Muscle of arm (tissue), 12 donors: ENCODE measurements around the gene MYCBP2. TPM values are rescaled to one million over a fixed set of nuclear protein-coding genes. Genes with fewer than 3 reads are reported as not detected.
"Not testable (repeated sequence)": the region's sequence is repeated elsewhere in the genome, so short reads cannot be mapped to it uniquely, and the experiment has no call there.

Experiments
- DNase-seq: peaks from one replicate; pipeline ENCODE4 v3.0.0-alpha.2; 2013
- polyA plus RNA-seq, 12 donors: library from polyadenylated mRNA; unstranded; fragments of 120-200 nt; gene quantifications; one replicate each; pipeline ENCODE4 v1.2.1, GENCODE V29; 2013; ENCODE audit not compliant: insufficient read length in 12 of 12

MYCBP2 gene
- polyA plus RNA-seq, 12 donors: 39.5 to 66.9 (median 51.0) TPM; not detected in 1

DNA sequence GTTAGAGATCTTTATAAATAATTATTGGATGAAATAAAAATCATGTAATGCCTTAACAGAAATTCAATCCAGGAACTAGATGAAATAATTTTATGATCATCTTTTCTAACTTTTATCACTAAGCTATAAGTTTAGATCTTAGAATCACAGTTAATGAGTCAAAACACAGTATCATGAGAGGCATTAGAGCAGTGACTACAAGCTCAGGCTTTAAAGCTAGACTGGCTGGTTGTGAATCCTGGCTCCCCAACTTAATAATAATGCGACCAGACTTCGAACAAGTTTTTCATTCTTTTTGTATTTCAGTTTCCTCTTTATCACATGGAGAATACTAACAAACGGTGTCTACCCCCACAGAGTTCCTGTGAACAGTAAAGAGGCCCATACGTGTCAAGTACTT is 108.6 kb downstream of the MYCBP2 start:
- DNase-seq: no peak

DNA sequence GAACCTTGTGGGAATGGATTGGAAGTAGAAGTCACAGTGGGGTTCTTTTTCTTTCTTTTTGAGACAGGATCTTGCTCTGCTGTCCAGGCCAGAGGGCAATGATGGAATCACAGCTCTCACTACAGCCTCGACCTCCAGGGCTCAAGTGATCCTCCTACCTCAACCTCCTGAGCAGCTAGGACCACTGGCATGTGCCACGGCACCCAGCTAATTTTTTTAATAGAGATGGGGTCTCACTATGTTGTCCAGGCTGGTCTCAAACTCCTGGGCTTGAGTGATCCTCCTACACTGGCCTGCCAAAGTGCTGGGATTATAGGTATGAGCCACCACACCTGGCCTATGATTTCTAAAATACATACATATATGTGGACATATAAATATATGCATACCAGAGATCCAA is 111.4 kb downstream of the MYCBP2 start:
- no peak for DNase-seq

DNA sequence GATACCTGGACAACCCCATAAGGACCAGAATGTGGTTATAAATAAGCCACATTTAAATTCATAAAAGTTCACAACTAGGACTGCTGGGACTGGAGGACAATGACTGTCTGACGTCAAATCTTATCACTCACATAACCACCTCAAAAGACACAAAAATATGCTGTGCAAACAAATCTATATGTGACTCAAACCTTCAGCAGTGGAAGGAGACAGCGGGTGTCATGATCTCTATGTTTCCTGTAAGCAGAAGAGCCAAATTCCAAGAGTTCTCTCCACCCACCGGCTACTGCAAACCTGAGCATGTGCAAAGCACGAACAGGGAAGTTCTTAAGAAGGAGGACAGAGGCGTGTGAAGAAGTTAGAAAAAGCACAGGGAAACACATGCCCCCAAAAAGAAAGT is 113.2 kb downstream of the MYCBP2 start:
- no peak for DNase-seq

DNA sequence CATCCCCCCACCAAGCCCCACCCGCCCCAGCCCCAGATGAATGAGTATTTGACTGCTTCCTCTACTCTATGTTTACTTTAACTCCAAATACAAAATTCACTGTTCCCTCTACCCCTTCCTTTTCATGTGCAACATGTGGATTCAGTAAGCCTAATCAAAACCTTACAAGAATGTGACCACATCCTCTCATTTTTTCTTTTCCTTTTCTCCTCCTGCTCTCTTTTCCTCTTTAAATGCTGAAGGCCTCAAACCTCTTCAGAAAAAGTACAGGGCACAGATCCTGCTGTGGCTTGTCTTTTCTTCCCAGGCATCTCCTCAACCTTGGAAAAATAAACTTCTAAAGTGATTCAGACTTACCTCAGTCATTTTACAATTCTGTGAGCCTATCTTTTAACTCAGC is 119.0 kb downstream of the MYCBP2 start:
- DNase-seq: no peak

DNA sequence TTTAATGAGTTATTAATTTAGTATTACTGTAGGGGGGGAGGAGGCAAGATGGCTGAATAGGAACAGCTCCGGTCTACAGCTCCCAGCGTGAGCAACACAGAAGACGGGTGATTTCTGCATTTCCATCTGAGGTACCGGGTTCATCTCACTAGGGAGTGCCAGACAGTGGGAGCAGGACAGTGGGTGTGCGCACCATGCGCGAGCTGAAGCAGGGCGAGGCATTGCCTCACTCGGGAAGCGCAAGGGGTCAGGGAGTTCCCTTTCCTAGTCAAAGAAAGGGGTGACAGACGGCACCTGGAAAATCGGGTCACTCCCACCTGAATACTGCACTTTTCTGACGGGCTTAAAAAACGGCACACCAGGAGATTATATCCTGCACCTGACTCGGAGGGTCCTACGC is 127.9 kb downstream of the MYCBP2 start:
- DNase-seq: not testable (repeated sequence)

DNA sequence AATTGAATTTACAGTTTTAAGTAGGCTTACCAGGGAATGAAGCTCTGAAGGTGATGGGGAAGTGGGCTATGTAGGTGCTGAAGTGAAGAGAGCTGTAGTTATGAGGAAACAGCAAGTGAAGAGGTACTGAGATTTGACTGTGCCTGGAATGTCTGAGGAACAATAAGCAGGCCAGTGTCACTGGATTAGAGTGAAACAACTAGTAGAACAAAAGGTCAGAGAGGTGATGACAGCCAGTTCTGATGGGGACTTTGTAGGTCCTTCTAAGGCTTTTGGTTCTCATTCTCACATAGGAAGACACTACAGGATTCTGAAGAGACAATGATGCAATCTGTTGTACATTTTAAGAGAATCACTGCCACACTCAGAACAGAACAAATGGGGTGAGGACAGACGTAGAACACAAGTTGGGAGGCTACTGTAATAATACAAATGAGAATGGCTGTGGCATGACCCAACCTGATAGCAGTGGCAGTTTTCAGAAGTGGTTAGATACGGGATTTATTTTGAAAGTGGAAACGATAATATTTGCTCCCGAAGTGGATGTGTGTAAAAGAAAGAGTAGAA is 130.8 kb downstream of the MYCBP2 start:
- no peak for DNase-seq

DNA sequence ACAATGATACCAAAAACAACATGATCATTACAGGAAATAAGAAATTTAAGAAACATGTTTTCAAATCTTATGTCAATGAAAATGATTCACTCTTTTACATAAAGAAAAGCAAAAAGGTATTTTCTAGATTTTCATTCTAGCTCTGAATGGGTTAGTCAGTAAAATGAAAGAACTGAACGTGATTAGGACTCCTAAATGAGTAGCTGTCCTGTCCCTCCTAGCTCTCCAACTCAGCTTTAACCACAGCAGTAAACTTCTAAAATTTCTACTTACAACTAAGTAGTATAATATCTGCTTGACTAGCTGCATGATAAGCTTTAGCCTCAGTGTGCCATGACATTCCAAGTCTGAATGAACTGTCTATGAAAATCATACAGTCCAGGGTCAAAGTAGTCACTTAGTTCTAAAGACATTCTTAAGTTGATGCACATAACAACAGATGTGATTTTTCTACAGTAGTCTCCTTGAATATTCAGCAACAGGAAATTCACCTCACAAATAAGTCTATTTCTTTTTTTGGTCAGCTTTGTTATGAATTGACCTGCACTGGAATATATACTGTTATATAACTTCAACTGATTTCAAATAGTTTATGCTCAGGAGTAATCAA is 136.4 kb downstream of the MYCBP2 start:
- DNase-seq: no peak

DNA sequence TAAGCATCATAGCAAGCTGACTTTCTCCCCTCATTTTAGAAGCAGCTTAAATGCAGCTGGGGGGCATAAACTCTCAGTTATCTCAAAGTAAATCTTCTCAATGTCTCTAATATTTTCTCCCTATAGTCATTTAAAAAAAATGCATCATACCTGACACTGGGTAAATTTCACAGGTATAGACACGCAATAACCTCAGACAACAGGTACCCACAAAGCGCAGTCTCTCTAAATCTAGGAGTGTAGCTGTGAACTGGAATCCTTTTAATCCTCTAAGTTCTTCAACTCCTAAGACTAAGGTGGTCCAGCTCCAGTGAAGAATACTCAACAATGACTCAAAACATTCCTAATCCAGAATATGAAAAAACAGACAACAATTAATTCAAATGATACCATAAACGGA is 141.2 kb downstream of the MYCBP2 start:
- DNase-seq: no peak

GRCh38 chr13:77184455-77184854 is 142.4 kb downstream of the MYCBP2 start:
- DNase-seq: peak; percentile 1

DNA sequence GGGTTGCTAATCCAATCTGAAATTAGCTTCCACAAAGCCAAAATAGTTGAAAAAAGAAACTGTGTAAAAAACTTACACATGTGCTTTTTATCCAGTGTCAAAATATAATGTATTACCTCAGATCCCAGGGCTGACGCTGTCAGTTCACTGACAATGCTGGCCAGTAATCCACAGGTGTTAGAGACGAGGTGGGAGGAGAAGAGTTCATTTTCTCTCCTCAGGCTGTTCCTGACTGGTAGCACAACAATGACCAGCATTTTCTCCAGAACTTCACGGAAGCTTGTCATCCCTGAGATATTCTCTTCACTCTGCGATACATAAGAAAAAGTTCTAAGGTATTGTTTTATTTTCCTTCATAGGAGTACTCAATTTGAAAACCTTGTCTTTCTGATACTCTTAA is 146.9 kb downstream of the MYCBP2 start:
- no peak for DNase-seq

- no peak for DNase-seq
These were observed 149.2 kb downstream of the MYCBP2 start for GRCh38 chr13:77177646-77178045.

DNA sequence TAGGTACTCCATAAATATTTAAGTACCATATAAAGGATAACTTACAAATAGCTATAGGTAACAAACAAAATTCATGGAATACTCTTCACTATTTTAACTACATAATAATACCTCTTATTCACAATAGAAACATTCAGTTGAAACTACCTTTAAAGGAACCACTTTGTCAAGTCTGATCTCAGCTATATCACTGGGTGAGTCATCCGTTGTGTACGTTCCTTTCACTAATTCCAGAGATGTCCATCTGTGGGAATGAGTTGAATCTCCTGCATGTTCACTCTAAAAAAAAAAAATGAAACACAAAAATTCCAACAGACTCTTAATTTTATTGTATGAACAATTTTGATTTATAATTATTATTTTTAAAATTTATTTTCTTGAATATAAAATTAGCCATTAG is 150.5 kb downstream of the MYCBP2 start:
- DNase-seq: no peak

- no peak for DNase-seq
These were observed 154.2 kb downstream of the MYCBP2 start for GRCh38 chr13:77172650-77173049.

DNA sequence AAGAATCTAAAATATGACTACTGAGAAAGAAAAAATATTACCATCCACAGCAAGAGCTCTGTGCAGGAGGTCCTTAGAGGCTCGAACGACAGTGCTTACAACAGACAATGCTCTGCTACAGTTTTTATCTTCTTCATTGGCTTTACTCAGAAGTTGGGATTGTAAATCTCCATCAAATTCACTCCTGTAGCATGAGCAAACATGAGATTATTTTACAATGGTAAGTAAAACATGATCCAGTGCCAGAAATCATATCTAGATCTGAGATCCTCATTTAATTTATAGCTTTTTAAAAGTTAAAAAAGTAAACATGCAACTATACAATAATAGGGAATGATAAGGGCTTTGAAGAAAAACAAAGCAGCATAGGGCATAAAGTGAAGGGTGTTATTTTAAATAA is 155.4 kb downstream of the MYCBP2 start:
- no peak for DNase-seq

DNA sequence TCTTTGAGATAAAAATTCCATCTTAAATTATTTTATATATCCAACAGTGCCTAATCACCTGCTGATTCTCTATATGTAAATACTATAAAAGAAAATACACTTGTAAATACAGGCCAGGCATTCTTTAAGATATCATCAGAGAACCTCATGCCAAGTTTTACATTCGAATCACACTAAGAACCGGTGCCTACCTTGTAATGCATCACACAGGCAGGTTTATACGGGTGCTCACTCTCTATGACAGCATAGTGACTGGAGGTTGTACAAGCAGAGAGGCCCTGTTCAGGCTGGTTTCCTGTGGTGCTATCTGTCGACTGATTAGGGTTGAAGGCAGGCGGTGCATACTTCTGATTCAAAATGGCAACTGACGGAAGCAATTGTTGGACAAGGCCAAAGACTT is 158.7 kb downstream of the MYCBP2 start:
- no peak for DNase-seq

- DNase-seq: no peak
These were observed 176.2 kb downstream of the MYCBP2 start for GRCh38 chr13:77150651-77151050.

- no peak for DNase-seq
These were observed 183.5 kb downstream of the MYCBP2 start for GRCh38 chr13:77143431-77143830.

DNA sequence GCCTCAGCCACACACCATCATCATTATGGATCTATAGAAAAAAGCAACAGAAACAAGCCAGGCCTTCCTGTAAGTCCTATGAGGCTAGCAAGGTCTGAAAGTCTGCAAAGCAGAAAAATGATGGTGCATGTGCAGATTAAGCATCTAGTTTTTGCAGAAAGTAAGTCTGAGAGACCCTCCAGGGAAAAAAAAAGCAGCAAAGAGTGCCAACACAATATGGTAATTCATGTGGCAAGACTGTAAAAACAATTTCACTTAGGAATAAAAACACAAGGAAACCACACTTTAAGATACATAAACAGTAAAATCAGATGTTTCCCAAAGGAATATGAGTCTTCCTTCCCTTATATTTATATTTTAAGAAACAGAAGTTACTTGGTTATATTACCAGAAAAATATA is 187.6 kb downstream of the MYCBP2 start:
- DNase-seq: no peak

DNA sequence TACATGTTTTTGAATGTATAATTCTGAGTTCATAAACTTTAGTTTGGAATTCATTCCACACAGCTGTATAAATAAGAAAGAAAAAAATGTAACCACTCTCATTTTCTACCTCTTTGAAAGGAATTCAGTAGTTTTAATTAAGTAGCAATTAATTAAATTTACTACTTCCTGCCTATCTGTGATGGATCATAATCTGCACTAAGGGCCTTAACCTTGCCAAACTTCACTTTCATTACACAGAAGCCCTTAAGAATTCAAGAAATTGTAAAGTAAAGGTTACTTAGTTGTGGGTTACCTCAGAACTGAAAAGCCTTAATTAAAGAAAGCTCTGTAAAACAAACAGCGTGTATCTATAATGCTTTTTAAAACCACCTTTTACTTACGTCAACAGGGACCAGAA is 188.1 kb downstream of the MYCBP2 start:
- DNase-seq: no peak

DNA sequence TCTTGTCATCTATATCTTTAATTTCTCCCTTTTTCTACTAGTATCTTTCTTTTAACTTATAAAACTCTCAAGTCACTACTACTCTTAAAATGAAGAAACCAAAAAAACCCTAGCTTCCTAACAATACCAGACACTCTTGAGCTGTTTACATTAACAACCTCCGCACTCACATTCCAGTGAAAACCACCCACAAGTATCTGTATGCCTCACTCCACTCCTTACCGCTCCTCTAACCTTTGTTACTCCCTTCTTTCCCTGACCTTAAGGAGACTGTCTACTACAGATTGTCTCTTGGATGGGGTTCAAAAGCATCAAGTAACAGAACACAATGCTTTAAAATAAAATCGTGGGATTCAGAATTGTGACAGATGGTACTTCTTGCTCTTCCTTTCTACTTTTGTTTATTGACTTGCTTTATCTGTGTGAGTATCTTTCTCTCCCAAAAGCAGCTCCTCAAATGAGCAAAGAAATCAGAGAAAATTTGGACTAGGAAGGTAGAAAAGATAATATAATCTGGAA is 189.9 kb downstream of the MYCBP2 start:
- no peak for DNase-seq

DNA sequence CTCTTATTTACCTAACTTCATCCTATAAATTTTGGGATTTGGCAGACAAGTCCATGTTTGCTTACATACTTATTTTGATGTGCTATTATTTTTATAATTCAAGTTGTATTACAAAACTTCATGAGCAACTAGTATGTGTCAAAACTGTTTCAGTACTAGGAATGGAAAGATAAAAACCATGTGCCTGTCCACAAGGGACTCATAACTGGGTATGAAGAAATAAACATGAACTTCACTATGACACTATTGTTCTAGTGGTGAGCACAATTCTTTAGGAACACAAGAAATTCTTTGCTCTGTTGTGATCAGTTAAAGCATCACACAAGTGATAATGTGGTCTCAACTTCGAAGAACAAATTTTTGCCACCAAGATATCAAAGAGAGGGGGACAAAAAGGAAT is 202.5 kb downstream of the MYCBP2 start:
- DNase-seq: no peak

DNA sequence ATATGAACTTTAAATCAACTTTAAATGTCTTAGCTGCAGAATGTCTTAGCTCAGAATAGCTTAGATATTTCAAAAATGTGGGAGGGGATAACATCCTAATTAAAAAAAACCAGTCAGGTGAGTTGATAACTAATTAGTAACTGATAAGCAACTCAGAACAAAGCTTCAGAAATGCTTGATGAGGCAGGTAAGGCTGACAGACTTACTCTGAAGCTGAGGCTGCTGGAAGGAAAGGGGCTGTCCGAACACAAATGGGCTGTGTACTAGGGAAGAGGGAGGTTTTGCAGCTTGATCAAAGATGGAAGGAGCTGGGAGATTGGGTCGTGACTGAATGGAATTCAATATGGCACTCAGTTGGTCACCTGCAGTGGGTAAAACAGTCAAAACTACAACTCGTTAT is 208.8 kb downstream of the MYCBP2 start:
- DNase-seq: no peak

- DNase-seq: no peak
These were observed 212.6 kb downstream of the MYCBP2 start for GRCh38 chr13:77114271-77114670.

GRCh38 chr13:77113496-77113895 is 213.4 kb downstream of the MYCBP2 start:
- no peak for DNase-seq
